Transverse colon (tissue), 4 donors: ENCODE measurements around the gene MED13.

Experiments
- POLR2A ChIP-seq: fragments of 450-650 bp; IDR thresholded peaks from one replicate; pipeline ENCODE4 v1.6.1; 2016; ENCODE audit warnings: antibody characterized with exemption, mild to moderate bottlenecking, moderate library complexity
- POLR2AphosphoS5 ChIP-seq, 3 donors: sonication (generic); formaldehyde crosslinking; IDR thresholded peaks; one replicate each; pipeline ENCODE4 v1.6.1; 2016; ENCODE audit warnings: antibody characterized with exemption in 3 of 3
- TF ChIP-seq, protein P1 (sequence below), 5 experiments: fragments of 200-600 bp in 3 of 5; fragments of 450-650 bp in 2 of 5; sonication (generic) in 3 of 5; IDR thresholded peaks; 1 replicate in 2 of 5; 2 replicates in 3 of 5; pipeline ENCODE4 v1.5.1; 2016 to 2017; ENCODE audit warnings: antibody characterized with exemption in 5 of 5, inconsistent platforms in 3 of 5, mild to moderate bottlenecking in 2 of 5, moderate library complexity in 1 of 5

DNA sequence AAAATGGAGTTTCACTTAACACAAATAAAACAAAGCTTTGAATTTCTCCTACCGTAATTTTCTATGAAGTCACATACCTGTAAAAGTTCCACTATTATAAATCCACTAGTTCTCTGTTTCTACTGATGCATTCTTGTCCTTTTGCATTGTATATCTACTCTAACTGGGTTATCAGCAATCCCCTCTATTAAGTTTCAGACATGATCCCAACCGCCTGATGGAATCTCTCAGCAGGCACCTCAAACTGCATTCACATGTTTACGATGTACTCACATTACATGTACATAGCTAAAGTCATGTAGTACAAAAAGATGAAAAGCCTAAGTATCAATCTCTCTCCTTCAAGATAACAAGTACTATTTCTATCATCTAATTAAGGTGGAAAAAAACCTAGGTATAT, 64.9 kb downstream of the MED13 start:
- TF ChIP-seq POLR2A (no peak), POLR2AphosphoS5 (IDR thresholded peaks at IDR 0.05) (no peak)
- TF ChIP-seq, protein P1, sequence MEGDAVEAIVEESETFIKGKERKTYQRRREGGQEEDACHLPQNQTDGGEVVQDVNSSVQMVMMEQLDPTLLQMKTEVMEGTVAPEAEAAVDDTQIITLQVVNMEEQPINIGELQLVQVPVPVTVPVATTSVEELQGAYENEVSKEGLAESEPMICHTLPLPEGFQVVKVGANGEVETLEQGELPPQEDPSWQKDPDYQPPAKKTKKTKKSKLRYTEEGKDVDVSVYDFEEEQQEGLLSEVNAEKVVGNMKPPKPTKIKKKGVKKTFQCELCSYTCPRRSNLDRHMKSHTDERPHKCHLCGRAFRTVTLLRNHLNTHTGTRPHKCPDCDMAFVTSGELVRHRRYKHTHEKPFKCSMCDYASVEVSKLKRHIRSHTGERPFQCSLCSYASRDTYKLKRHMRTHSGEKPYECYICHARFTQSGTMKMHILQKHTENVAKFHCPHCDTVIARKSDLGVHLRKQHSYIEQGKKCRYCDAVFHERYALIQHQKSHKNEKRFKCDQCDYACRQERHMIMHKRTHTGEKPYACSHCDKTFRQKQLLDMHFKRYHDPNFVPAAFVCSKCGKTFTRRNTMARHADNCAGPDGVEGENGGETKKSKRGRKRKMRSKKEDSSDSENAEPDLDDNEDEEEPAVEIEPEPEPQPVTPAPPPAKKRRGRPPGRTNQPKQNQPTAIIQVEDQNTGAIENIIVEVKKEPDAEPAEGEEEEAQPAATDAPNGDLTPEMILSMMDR (IDR thresholded peaks at IDR 0.05): no peak
